WTC11 (cell line): ENCODE results near the gene ALOX12. TPM values are rescaled to one million over a fixed set of nuclear protein-coding genes. Genes with fewer than 3 reads are reported as not detected.
"Not testable (repeated sequence)": the region's sequence is repeated elsewhere in the genome, so short reads cannot be mapped to it uniquely, and the experiment has no call there.

ENCODE experiments used
- ATAC-seq: fragments of 200-7000 bp; cut with Tn5 transposase; 2 replicates; pipeline ENCODE4 v1.10.0; 2021; ENCODE audit warnings: mild to moderate bottlenecking, moderate library complexity
- CTCF ChIA-PET: fragments of 300-600 bp; sonication (Branson Sonifier 250); formaldehyde crosslinking; loops from one replicate; lab custom pipeline; 2021; ENCODE audit warnings: antibody characterized with exemption; lab: Charles Lee
- POLR2A ChIA-PET: fragments of 350-600 bp; sonication (Branson Sonifier 250); formaldehyde crosslinking; loops from one replicate; lab custom pipeline; 2021; ENCODE audit warnings: antibody characterized with exemption; lab: Charles Lee
- DNase-seq: peaks from one replicate; pipeline ENCODE4 v3.0.0; 2021; ENCODE audit warnings: low spot score
- H3K27ac Mint-ChIP-seq: 2 replicates; pipeline ENCODE4 v1.8.0; 2021; ENCODE audit warnings: mixed read lengths
- H3K27me3 Mint-ChIP-seq: 2 replicates; pipeline ENCODE4 v1.8.0; 2021; ENCODE audit warnings: low read depth, mild to moderate bottlenecking, moderate library complexity, mixed read lengths
- H3K36me3 Mint-ChIP-seq: 2 replicates; pipeline ENCODE4 v1.8.0; 2021; ENCODE audit warnings: mixed read lengths
- H3K4me1 Mint-ChIP-seq: 2 replicates; pipeline ENCODE4 v1.8.0; 2022; ENCODE audit warnings: mixed read lengths
- H3K4me3 Mint-ChIP-seq: 2 replicates; pipeline ENCODE4 v1.8.0; 2021; ENCODE audit warnings: mild to moderate bottlenecking, moderate library complexity, mixed read lengths
- H3K9me3 Mint-ChIP-seq: 2 replicates; pipeline ENCODE4 v1.8.0; 2021; ENCODE audit warnings: mixed read lengths
- ATF6 ChIP-seq: sonication (generic); formaldehyde crosslinking; IDR thresholded peaks from 2 replicates; pipeline ENCODE4 v1.8.1; 2023; ENCODE audit warnings: mild to moderate bottlenecking, missing genetic modification reagents
- CTCF ChIP-seq: fragments of 200-600 bp; IDR thresholded peaks from 2 replicates; pipeline ENCODE4 v1.8.0; 2022; ENCODE audit warnings: antibody characterized with exemption
- E2F5 ChIP-seq: sonication (generic); formaldehyde crosslinking; IDR thresholded peaks from 2 replicates; pipeline ENCODE4 v1.8.1; 2022; ENCODE audit warnings: mild to moderate bottlenecking, moderate library complexity, missing genetic modification reagents
- EMX1 ChIP-seq: fragments of 250-450 bp; sonication (Bioruptor Pico); IDR thresholded peaks from 2 replicates; pipeline ENCODE4 v1.8.0; 2021; ENCODE audit warnings: mild to moderate bottlenecking
- HMGA2 ChIP-seq: fragments of 250-450 bp; sonication (Bioruptor Pico); IDR thresholded peaks from 2 replicates; pipeline ENCODE4 v1.4.0; 2021; ENCODE audit warnings: mild to moderate bottlenecking, moderate library complexity
- KAT7 ChIP-seq: sonication (generic); formaldehyde crosslinking; IDR thresholded peaks from 2 replicates; pipeline ENCODE4 v1.8.1; 2023; ENCODE audit warnings: missing genetic modification reagents, mild to moderate bottlenecking, borderline replicate concordance
- SP1 ChIP-seq: sonication (generic); formaldehyde crosslinking; conservative IDR thresholded peaks from 2 replicates; pipeline ENCODE4 v1.8.1; 2022; ENCODE audit warnings: missing genetic modification reagents
- STAT6 ChIP-seq: sonication (generic); formaldehyde crosslinking; conservative IDR thresholded peaks from 2 replicates; pipeline ENCODE4 v1.8.1; 2023; ENCODE audit warnings: mild to moderate bottlenecking, low read depth, missing genetic modification reagents, moderate library complexity
- USF1 ChIP-seq: sonication (generic); formaldehyde crosslinking; IDR thresholded peaks from 2 replicates; pipeline ENCODE4 v1.8.0; 2022; ENCODE audit warnings: mild to moderate bottlenecking, missing genetic modification reagents
- USF2 ChIP-seq: sonication (generic); formaldehyde crosslinking; IDR thresholded peaks from 2 replicates; pipeline ENCODE4 v1.8.1; 2023; ENCODE audit warnings: mild to moderate bottlenecking, missing genetic modification reagents, moderate library complexity
- ZBTB21 ChIP-seq: sonication (generic); formaldehyde crosslinking; IDR thresholded peaks from 2 replicates; pipeline ENCODE4 v1.8.1; 2023; ENCODE audit warnings: mild to moderate bottlenecking, missing genetic modification reagents, borderline replicate concordance
- ZNF219 ChIP-seq: sonication (generic); formaldehyde crosslinking; IDR thresholded peaks from 2 replicates; pipeline ENCODE4 v1.8.0; 2023; ENCODE audit warnings: missing genetic modification reagents, mild to moderate bottlenecking, borderline replicate concordance
- ZNF263 ChIP-seq: sonication (generic); formaldehyde crosslinking; IDR thresholded peaks from 2 replicates; pipeline ENCODE4 v1.8.1; 2022; ENCODE audit warnings: low read depth, mild to moderate bottlenecking, moderate library complexity, missing genetic modification reagents
- ZNF416 ChIP-seq: fragments of 250-450 bp; sonication (Bioruptor Pico); IDR thresholded peaks from 2 replicates; pipeline ENCODE4 v1.9.0; 2021; ENCODE audit warnings: mild to moderate bottlenecking, inconsistent platforms
- total RNA-seq: library from RNA; stranded (reverse); gene quantifications from 3 replicates; pipeline ENCODE4 v1.2.3, GENCODE V29; 2021

The ALOX12 gene
- total RNA-seq, 1 experiment from 2014 or later, result 1.9 TPM

- no peak overlapping the region for H3K27ac Mint-ChIP-seq
- peak overlapping the region; percentile 80 for H3K4me3 Mint-ChIP-seq
- H3K36me3 Mint-ChIP-seq, result no peaks in the 10 kb centered on the region
- ChIA-PET POLR2A (interaction anchor here (0.5 to 0.6 kb wide), 2 partner anchors 10 to 95 kb away, joined by 3 to 9 read pairs; partner anchors contain the start of gene SLC16A13), CTCF (interaction anchor here (0.6 to 3.9 kb wide), 47 partner anchors 9 to 671 kb away, joined by 3 to 104 read pairs (median 4); partner anchors contain the start of genes ACADVL, ACAP1, ASGR1 and ASGR2)
- ATAC-seq, result no peak
- no peak for DNase-seq
- H3K9me3 Mint-ChIP-seq, result no peaks in the 10 kb centered on the region
- H3K27me3 Mint-ChIP-seq, result peaks cover 53% of the 10 kb centered on the region
- no peak for TF ChIP-seq ZNF263 (CRISPR knock-in tag)
- TF ChIP-seq E2F5 (CRISPR knock-in tag), result no peak
- no peak for TF ChIP-seq KAT7
- TF ChIP-seq CTCF, result peak; percentile 69
- TF ChIP-seq HMGA2 (CRISPR knock-in tag), result no peak
- TF ChIP-seq EMX1 (CRISPR knock-in tag), result no peak
- H3K4me1 Mint-ChIP-seq, result peaks cover 19% of the 10 kb centered on the region
These were observed 49.8 kb downstream of the ALOX12 start for GRCh38 chr17:7045492-7046126.

- Mint-ChIP-seq H3K4me3 (peak overlapping the region; percentile 80), H3K9me3 (no peaks in the 10 kb centered on the region), H3K4me1 (peaks cover 16% of the 10 kb centered on the region), H3K36me3 (no peaks in the 10 kb centered on the region), H3K27me3 (peaks cover 52% of the 10 kb centered on the region), H3K27ac (no peak overlapping the region)
- peak; percentile 18 for ATAC-seq
- CTCF ChIA-PET, result interaction anchor here (0.6 to 3.9 kb wide), 47 partner anchors 8 to 670 kb away, joined by 3 to 104 read pairs (median 4); partner anchors contain the start of genes ACADVL, ACAP1, ASGR1 and ASGR2
- TF ChIP-seq SP1 (CRISPR knock-in tag) (no peak), ZBTB21 (CRISPR knock-in tag) (no peak)
- DNase-seq, result peak; percentile 65
- POLR2A ChIA-PET, result interaction anchor here (0.6 to 0.7 kb wide), 2 partner anchors 10 to 131 kb away, joined by 3 read pairs; partner anchors contain the start of gene SLC16A13
These were observed 50.4 kb downstream of the ALOX12 start for GRCh38 chr17:7046127-7046724.

GRCh38 chr17:7046725-7047397, 51.0 kb downstream of the ALOX12 start:
- DNase-seq, H3K27ac Mint-ChIP-seq, H3K4me1 Mint-ChIP-seq, ATAC-seq, H3K36me3 Mint-ChIP-seq, H3K9me3 Mint-ChIP-seq: not testable (repeated sequence)
- Mint-ChIP-seq H3K4me3 (peak overlapping the region; percentile 80), H3K27me3 (peaks cover 51% of the 10 kb centered on the region)
- ChIA-PET POLR2A (interaction anchor here (0.7 kb wide), 1 partner anchor 131 kb away, joined by 3 read pairs; no protein-coding TSS in a partner anchor), CTCF (interaction anchor here (1.0 to 3.9 kb wide), 29 partner anchors 11 to 537 kb away, joined by 3 to 104 read pairs (median 6); partner anchors contain the start of genes ACADVL, ASGR2, BCL6B and DLG4)
- TF ChIP-seq USF2 (peak; percentile 88), USF1 (CRISPR knock-in tag) (peak; percentile 86)

- no peak for DNase-seq
- ChIA-PET POLR2A (interaction anchor here (0.7 kb wide), 1 partner anchor 11 kb away, joined by 3 read pairs; no protein-coding TSS in a partner anchor), CTCF (interaction anchor here (0.7 to 1.1 kb wide), 3 partner anchors 58 to 600 kb away, joined by 3 to 9 read pairs (median 3); no protein-coding TSS in a partner anchor)
- Mint-ChIP-seq H3K4me3 (peak overlapping the region; percentile 20; the same call in 1 of the 2 replicates), H3K4me1 (peaks cover 9% of the 10 kb centered on the region), H3K9me3 (no peaks in the 10 kb centered on the region), H3K27me3 (peaks cover 48% of the 10 kb centered on the region), H3K36me3 (no peaks in the 10 kb centered on the region), H3K27ac (no peak overlapping the region)
- no peak for ATAC-seq
- no peak for TF ChIP-seq STAT6
- TF ChIP-seq ZNF416 (CRISPR knock-in tag), result no peak
- TF ChIP-seq ATF6, result no peak
- TF ChIP-seq ZNF219 (CRISPR knock-in tag), result no peak
These were observed 51.7 kb downstream of the ALOX12 start for GRCh38 chr17:7047566-7047965.
